Esophagus squamous epithelium (tissue), 4 donors: Measurements from ENCODE around the gene ST8SIA2.

Experiments used
- CTCF ChIP-seq, 6 experiments: fragments of 450-650 bp in 4 of 6; fragments of 200-600 bp in 2 of 6; sonication (generic) in 2 of 6; IDR thresholded peaks; one replicate each; pipeline ENCODE4 v1.5.1; 2016 to 2019; ENCODE audit warnings: antibody characterized with exemption in 6 of 6, mild to moderate bottlenecking in 4 of 6, moderate library complexity in 4 of 6
- POLR2A ChIP-seq, 4 donors: fragments of 450-650 bp; IDR thresholded peaks; one replicate each; pipeline ENCODE4 v1.6.1; 2017; ENCODE audit warnings: antibody characterized with exemption in 4 of 4, mild to moderate bottlenecking in 4 of 4, moderate library complexity in 3 of 4

GRCh38 chr15:92365906-92366305 lies 27.8 kb upstream of the ST8SIA2 start:
- TF ChIP-seq CTCF (IDR thresholded peaks at IDR 0.05) (no peak), POLR2A (IDR thresholded peaks at IDR 0.05) (no peak)
